Keratinocyte (primary cell): ENCODE data around the gene TRAPPC8. TPM values are rescaled to one million over a fixed set of nuclear protein-coding genes. Genes with fewer than 3 reads are reported as not detected.
"Not testable (repeated sequence)": the region's sequence is repeated elsewhere in the genome, so short reads cannot be mapped to it uniquely, and the experiment has no call there.

Experiments
- DNase-seq: peaks from one replicate; pipeline ENCODE4 v3.0.0-alpha.2; 2011; ENCODE audit warnings: low read depth, missing footprints, low spot score
- FAIRE-seq: peaks from 2 replicates; lab custom pipeline; 2011; peaks lifted over from hg19 to GRCh38; lab: Jason Lieb, UNC
- H2AFZ ChIP-seq: 2 replicates; pipeline ENCODE4 v1.6.0; 2012; ENCODE audit warnings: low read length, control low read depth, inconsistent platforms; ENCODE audit not compliant: control insufficient read depth
- H3K27ac ChIP-seq: 2 replicates; pipeline ENCODE4 v1.5.1; 2011; ENCODE audit warnings: low read length; ENCODE audit not compliant: control insufficient read depth, insufficient read depth
- H3K27me3 ChIP-seq: 3 replicates; pipeline ENCODE4 v1.6.0; 2011; ENCODE audit warnings: low read length; ENCODE audit not compliant: control insufficient read depth, insufficient read depth; ENCODE audit errors: extremely low read depth
- H3K36me3 ChIP-seq, 2 experiments: 2 replicates in 1 of 2; 3 replicates in 1 of 2; pipeline ENCODE4 v1.5.1; 2011; ENCODE audit warnings: low read length in 2 of 2, mild to moderate bottlenecking in 1 of 2; ENCODE audit not compliant: control insufficient read depth in 2 of 2, insufficient read depth in 2 of 2; ENCODE audit errors: extremely low read depth in 1 of 2
- H3K4me1 ChIP-seq: 3 replicates; pipeline ENCODE4 v1.5.1; 2011; ENCODE audit warnings: low read length; ENCODE audit not compliant: control insufficient read depth, insufficient read depth; ENCODE audit errors: extremely low read depth
- H3K4me2 ChIP-seq: 3 replicates; pipeline ENCODE4 v1.6.0; 2011; ENCODE audit warnings: low read depth, low read length; ENCODE audit not compliant: control insufficient read depth, insufficient read depth; ENCODE audit errors: extremely low read depth
- H3K4me3 ChIP-seq, 3 experiments: fragments of 200-600 bp in 1 of 3; sonication (generic) in 1 of 3; 2 replicates in 2 of 3; 3 replicates in 1 of 3; pipeline ENCODE4 v1.5.1; 2011 to 2016; ENCODE audit warnings: low read length in 3 of 3, mild to moderate bottlenecking in 3 of 3, control low read depth in 2 of 3, inconsistent platforms in 1 of 3, low read depth in 1 of 3, mixed read lengths in 1 of 3, mixed run types in 1 of 3, moderate library complexity in 1 of 3; ENCODE audit not compliant: control insufficient read depth in 2 of 3, insufficient read depth in 2 of 3; ENCODE audit errors: extremely low read depth in 1 of 3
- H3K79me2 ChIP-seq: 2 replicates; pipeline ENCODE4 v1.6.0; 2012; ENCODE audit warnings: low read length; ENCODE audit not compliant: control insufficient read depth, insufficient read depth
- H3K9ac ChIP-seq: 3 replicates; pipeline ENCODE4 v1.6.0; 2011; ENCODE audit warnings: low read length; ENCODE audit not compliant: control insufficient read depth, insufficient read depth; ENCODE audit errors: extremely low read depth
- H3K9me1 ChIP-seq: 3 replicates; pipeline ENCODE4 v1.6.0; 2011; ENCODE audit warnings: low read length; ENCODE audit not compliant: control insufficient read depth, insufficient read depth; ENCODE audit errors: extremely low read depth
- H3K9me3 ChIP-seq: 2 replicates; pipeline ENCODE4 v1.5.1; 2012; ENCODE audit warnings: low read depth, low read length; ENCODE audit not compliant: control insufficient read depth
- H4K20me1 ChIP-seq: 3 replicates; pipeline ENCODE4 v1.6.0; 2011; ENCODE audit warnings: low read length; ENCODE audit not compliant: control insufficient read depth, insufficient read depth; ENCODE audit errors: extremely low read depth
- EZH2 ChIP-seq: IDR thresholded peaks from one replicate; pipeline ENCODE4 v1.6.1; 2012; ENCODE audit warnings: inconsistent platforms, mild to moderate bottlenecking, low read length, moderate library complexity
- dilution Hi-C: fragments of 300-500 bp; cut with MboI; formaldehyde crosslinking; loops from one replicate; pipeline ENCODE4 v1.7.0; 2020; ENCODE audit warnings: low sequenced_read_pairs; ENCODE audit not compliant: extremely low pct_ligation_motif_present
- polyA plus RNA-seq, 5 experiments: library from polyadenylated mRNA; depleted of rRNA in 3 of 5; stranded (reverse) in 3 of 5; stranded (forward) in 1 of 5; unstranded in 1 of 5; fragments of >200 nt; gene quantifications; 1 replicate in 1 of 5; 2 replicates in 3 of 5; 3 replicates in 1 of 5; pipeline versions ENCODE4 v1.2.1 to v1.2.3, GENCODE V29; 2011 to 2012; ENCODE audit warnings: missing spikeins in 2 of 5, low read depth in 1 of 5, low replicate concordance in 1 of 5
- TF ChIP-seq, protein P1 (sequence below), 3 experiments: IDR thresholded peaks in 1 of 3; conservative IDR thresholded peaks in 1 of 3; optimal IDR thresholded peaks in 1 of 3; 2 replicates in 2 of 3; 3 replicates in 1 of 3; pipeline versions ENCODE3 to v1.5.1; 2011; ENCODE audit warnings: low read length in 3 of 3, mild to moderate bottlenecking in 3 of 3, moderate library complexity in 2 of 3, control low read depth in 1 of 3, inconsistent platforms in 1 of 3; ENCODE audit not compliant: insufficient read depth in 2 of 3; ENCODE audit errors: extremely low read depth in 1 of 3

The TRAPPC8 gene
- polyA plus RNA-seq, 1 donor (not counting 4 experiments of a cell fraction or from before 2014, with no cell fraction given) = 64.8 TPM

DNA sequence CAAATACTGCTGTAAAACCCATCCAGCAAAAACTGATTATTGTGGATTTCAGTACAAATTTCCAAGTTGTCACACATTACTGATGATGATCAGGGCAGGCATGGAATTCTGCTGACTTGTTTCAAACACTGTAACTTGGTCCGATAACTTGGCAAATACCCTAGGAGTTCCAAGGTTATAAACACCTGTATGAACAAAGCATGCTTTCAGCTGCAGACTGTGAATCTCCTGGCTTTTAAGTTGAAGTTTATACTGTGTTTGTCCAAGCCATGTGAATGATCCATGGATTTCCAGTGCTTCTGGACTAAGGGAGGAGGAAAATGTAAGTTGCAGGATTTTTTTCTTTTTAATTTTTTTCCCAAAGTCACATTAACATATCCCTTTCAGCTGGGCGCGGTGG, 112.2 kb downstream of the TRAPPC8 start:
- H3K36me3 ChIP-seq = peaks cover 4% of the 10 kb centered on the region in 2 experiments
- dilution Hi-C loops = no loop called here

GRCh38 chr18:31828613-31829012, 114.3 kb downstream of the TRAPPC8 start:
- no peak for DNase-seq
- no peak overlapping the region for H2AFZ ChIP-seq
- dilution Hi-C loops = no loop called here
- peaks cover 0 to 4% of the 10 kb centered on the region in 2 experiments for H3K36me3 ChIP-seq
- no peak overlapping the region for H3K27ac ChIP-seq
- no peak overlapping the region for H3K9ac ChIP-seq
- no peaks in the 10 kb centered on the region for H3K9me3 ChIP-seq
- no peak overlapping the region for H3K4me3 ChIP-seq
- no peaks in the 10 kb centered on the region for H3K9me1 ChIP-seq
- H3K4me1 ChIP-seq = no peaks in the 10 kb centered on the region
- no peaks in the 10 kb centered on the region for H4K20me1 ChIP-seq
- H3K27me3 ChIP-seq = no peaks in the 10 kb centered on the region
- no peaks in the 10 kb centered on the region for H3K79me2 ChIP-seq
- TF ChIP-seq, protein P1, sequence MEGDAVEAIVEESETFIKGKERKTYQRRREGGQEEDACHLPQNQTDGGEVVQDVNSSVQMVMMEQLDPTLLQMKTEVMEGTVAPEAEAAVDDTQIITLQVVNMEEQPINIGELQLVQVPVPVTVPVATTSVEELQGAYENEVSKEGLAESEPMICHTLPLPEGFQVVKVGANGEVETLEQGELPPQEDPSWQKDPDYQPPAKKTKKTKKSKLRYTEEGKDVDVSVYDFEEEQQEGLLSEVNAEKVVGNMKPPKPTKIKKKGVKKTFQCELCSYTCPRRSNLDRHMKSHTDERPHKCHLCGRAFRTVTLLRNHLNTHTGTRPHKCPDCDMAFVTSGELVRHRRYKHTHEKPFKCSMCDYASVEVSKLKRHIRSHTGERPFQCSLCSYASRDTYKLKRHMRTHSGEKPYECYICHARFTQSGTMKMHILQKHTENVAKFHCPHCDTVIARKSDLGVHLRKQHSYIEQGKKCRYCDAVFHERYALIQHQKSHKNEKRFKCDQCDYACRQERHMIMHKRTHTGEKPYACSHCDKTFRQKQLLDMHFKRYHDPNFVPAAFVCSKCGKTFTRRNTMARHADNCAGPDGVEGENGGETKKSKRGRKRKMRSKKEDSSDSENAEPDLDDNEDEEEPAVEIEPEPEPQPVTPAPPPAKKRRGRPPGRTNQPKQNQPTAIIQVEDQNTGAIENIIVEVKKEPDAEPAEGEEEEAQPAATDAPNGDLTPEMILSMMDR (optimal IDR thresholded peaks at IDR 0.05 in 1 of 3, IDR thresholded peaks at IDR 0.05 in 1 of 3, conservative IDR thresholded peaks at IDR 0.05 in 1 of 3; ENCODE audit: extremely low read depth in 1 of 3, insufficient read depth in 2 of 3, low read length in 3 of 3) = no peak
- FAIRE-seq = no peak
- no peak overlapping the region for H3K4me2 ChIP-seq

More for the DNA sequence above, 112.2 kb downstream of the TRAPPC8 start:
- H3K9ac ChIP-seq = no peak overlapping the region
- H3K4me1 ChIP-seq = no peaks in the 10 kb centered on the region
- DNase-seq = no peak
- no peaks in the 10 kb centered on the region for H3K9me3 ChIP-seq
- H3K27me3 ChIP-seq = no peaks in the 10 kb centered on the region
- H4K20me1 ChIP-seq = no peaks in the 10 kb centered on the region
- no peak overlapping the region for H2AFZ ChIP-seq
- no peaks in the 10 kb centered on the region for H3K9me1 ChIP-seq
- H3K4me2 ChIP-seq = no peak overlapping the region
- H3K79me2 ChIP-seq = no peaks in the 10 kb centered on the region
- no peak overlapping the region for H3K27ac ChIP-seq
- FAIRE-seq = no peak
- TF ChIP-seq, protein P1 (optimal IDR thresholded peaks at IDR 0.05 in 1 of 3, IDR thresholded peaks at IDR 0.05 in 1 of 3, conservative IDR thresholded peaks at IDR 0.05 in 1 of 3; ENCODE audit: extremely low read depth in 1 of 3, insufficient read depth in 2 of 3, low read length in 3 of 3) = no peak
- no peak for TF ChIP-seq EZH2
- no peak overlapping the region for H3K4me3 ChIP-seq

DNA sequence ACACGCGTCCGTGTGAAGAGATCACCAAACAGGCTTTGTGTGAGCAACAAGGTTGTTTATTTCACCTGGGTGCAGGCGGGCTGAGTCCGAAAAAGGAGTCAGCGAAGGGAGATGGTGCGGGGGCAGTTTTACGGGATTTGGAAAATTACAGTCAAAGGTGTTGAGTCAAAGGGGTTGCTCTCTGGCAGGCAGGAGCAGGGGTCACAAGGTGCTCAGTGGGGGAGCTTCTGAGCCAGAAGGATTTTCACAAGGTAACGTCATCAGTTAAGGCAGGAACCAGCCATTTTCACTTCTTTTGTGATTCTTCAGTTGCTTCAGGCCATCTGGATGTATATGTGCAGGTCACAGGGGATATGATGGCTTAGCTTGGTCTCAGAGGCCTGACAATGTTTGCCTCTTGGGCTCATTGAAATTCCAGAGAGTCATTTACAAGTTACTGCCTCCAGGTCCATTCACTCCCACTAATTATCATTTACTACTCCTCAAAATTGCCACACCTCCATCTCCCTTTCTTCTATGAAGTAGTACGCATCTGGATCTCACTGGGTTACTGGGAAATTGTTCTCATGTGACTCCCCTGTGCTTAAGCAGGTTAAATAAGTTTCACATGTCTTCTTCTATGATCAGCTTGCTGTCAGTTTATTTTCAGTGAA, 116.1 kb downstream of the TRAPPC8 start:
- H3K9me1 ChIP-seq, H3K4me1 ChIP-seq, H3K36me3 ChIP-seq, H2AFZ ChIP-seq, H3K9ac ChIP-seq, H3K4me2 ChIP-seq, H3K4me3 ChIP-seq, dilution Hi-C loops, FAIRE-seq, H3K9me3 ChIP-seq, H3K79me2 ChIP-seq, DNase-seq, H4K20me1 ChIP-seq, H3K27ac ChIP-seq, H3K27me3 ChIP-seq: not testable (repeated sequence)
